ENCODE measurements around the gene AGRN. TPM values are rescaled to one million over a fixed set of nuclear protein-coding genes. Genes with fewer than 3 reads are reported as not detected.
"Not testable (repeated sequence)": the region's sequence is repeated elsewhere in the genome, so short reads cannot be mapped to it uniquely, and the experiment has no call there.

AGRN gene
- total RNA-seq, 1 donor, result 30.0 TPM

- TF ChIP-seq CTCF (IDR thresholded peaks at IDR 0.05; ENCODE audit: extremely low read depth, low read depth, low read length), result no peak
Measured at GRCh38 chr1:1098681-1099421, 78.9 kb downstream of the AGRN start.

DNA sequence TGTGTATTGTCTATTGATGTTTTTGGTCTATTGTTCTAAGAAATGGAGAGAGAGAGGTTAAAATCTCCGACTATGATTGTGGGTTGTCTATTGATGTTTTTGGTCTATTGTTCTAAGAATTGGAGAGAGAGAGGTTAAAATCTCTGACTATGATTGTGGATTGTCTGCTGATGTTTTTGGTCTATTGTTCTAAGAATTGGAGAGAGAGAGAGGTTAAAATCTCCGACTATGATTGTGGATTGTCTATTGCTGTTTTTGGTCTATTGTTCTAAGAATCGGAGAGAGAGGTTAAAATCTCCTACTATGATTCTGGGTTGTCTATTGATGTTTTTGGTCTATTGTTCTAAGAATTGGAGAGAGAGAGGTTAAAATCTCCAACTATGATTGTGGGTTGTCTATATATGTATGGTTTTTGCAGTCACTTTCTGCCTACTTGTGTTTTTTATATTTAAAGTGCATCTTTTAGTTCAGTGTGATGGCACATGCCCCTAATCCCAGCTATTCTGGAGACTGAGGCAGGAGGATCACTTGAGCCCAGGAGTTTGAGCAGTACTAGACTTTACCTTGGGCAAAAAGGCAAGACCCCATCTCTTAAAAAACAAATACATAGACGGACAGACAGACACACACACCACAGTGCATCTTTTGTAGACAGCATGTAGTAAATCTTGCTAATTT is 79.7 kb downstream of the AGRN start:
- no peak overlapping the region for H2AFZ ChIP-seq (ENCODE audit: low read length)
- no peaks in the 10 kb centered on the region for H3K79me2 ChIP-seq (ENCODE audit: insufficient read depth, low read length)
- no peaks in the 10 kb centered on the region for H3K9me3 ChIP-seq (ENCODE audit: low read depth, low read length)
- no peaks in the 10 kb centered on the region for H3K27me3 ChIP-seq (ENCODE audit: insufficient read depth, low read length)
- no peak for DNase-seq (ENCODE audit: insufficient read length, low spot score, missing footprints)
- H3K4me2 ChIP-seq (ENCODE audit: insufficient read depth, low read length), result no peak overlapping the region
- no peak for TF ChIP-seq CTCF (IDR thresholded peaks at IDR 0.05; ENCODE audit: extremely low read depth, low read depth, low read length)
- no peaks in the 10 kb centered on the region for H3K36me3 ChIP-seq (ENCODE audit: insufficient read depth, low read length)
- H4K20me1 ChIP-seq (ENCODE audit: insufficient read depth, low read length), result peaks cover 9% of the 10 kb centered on the region
- H3K4me1 ChIP-seq (ENCODE audit: insufficient read depth, low read length), result no peaks in the 10 kb centered on the region
- H3K4me3 ChIP-seq (ENCODE audit: insufficient read depth, low read length), result no peak overlapping the region
- H3K27ac ChIP-seq (ENCODE audit: low read depth, low read length), result no peak overlapping the region

More at GRCh38 chr1:1098681-1099421, 78.9 kb downstream of the AGRN start:
- Histone ChIP-seq H3K4me1 (ENCODE audit: insufficient read depth, low read length) (no peaks in the 10 kb centered on the region), H4K20me1 (ENCODE audit: insufficient read depth, low read length) (peaks cover 5% of the 10 kb centered on the region), H3K4me3 (ENCODE audit: insufficient read depth, low read length) (no peak overlapping the region), H2AFZ (ENCODE audit: low read length) (no peak overlapping the region), H3K79me2 (ENCODE audit: insufficient read depth, low read length) (no peaks in the 10 kb centered on the region), H3K4me2 (ENCODE audit: insufficient read depth, low read length) (no peak overlapping the region), H3K9me3 (ENCODE audit: low read depth, low read length) (no peaks in the 10 kb centered on the region), H3K36me3 (ENCODE audit: insufficient read depth, low read length) (no peaks in the 10 kb centered on the region), H3K27me3 (ENCODE audit: insufficient read depth, low read length) (no peaks in the 10 kb centered on the region), H3K27ac (ENCODE audit: low read depth, low read length) (no peak overlapping the region)
- no peak for DNase-seq (ENCODE audit: insufficient read length, low spot score, missing footprints)

- Histone ChIP-seq H4K20me1 (ENCODE audit: insufficient read depth, low read length) (peaks cover 9% of the 10 kb centered on the region), H3K36me3 (ENCODE audit: insufficient read depth, low read length) (no peaks in the 10 kb centered on the region), H3K9me3 (ENCODE audit: low read depth, low read length) (no peaks in the 10 kb centered on the region), H3K27ac (ENCODE audit: low read depth, low read length) (no peak overlapping the region), H2AFZ (ENCODE audit: low read length) (no peak overlapping the region), H3K27me3 (ENCODE audit: insufficient read depth, low read length) (no peaks in the 10 kb centered on the region), H3K79me2 (ENCODE audit: insufficient read depth, low read length) (no peaks in the 10 kb centered on the region), H3K4me3 (ENCODE audit: insufficient read depth, low read length) (no peak overlapping the region), H3K4me2 (ENCODE audit: insufficient read depth, low read length) (no peak overlapping the region), H3K4me1 (ENCODE audit: insufficient read depth, low read length) (no peaks in the 10 kb centered on the region)
- TF ChIP-seq CTCF (IDR thresholded peaks at IDR 0.05; ENCODE audit: extremely low read depth, low read depth, low read length), result no peak
- DNase-seq (ENCODE audit: insufficient read length, low spot score, missing footprints), result no peak
Measured at GRCh38 chr1:1100296-1100695, 80.4 kb downstream of the AGRN start.

- Histone ChIP-seq H3K36me3 (ENCODE audit: insufficient read depth, low read length) (no peaks in the 10 kb centered on the region), H3K79me2 (ENCODE audit: insufficient read depth, low read length) (peaks cover 3% of the 10 kb centered on the region), H3K27ac (ENCODE audit: low read depth, low read length) (no peak overlapping the region), H3K4me3 (ENCODE audit: insufficient read depth, low read length) (no peak overlapping the region), H4K20me1 (ENCODE audit: insufficient read depth, low read length) (peaks cover 13% of the 10 kb centered on the region), H3K27me3 (ENCODE audit: insufficient read depth, low read length) (no peaks in the 10 kb centered on the region), H3K4me2 (ENCODE audit: insufficient read depth, low read length) (no peak overlapping the region), H3K9me3 (ENCODE audit: low read depth, low read length) (no peaks in the 10 kb centered on the region), H3K4me1 (ENCODE audit: insufficient read depth, low read length) (no peaks in the 10 kb centered on the region), H2AFZ (ENCODE audit: low read length) (no peak overlapping the region)
- no peak for TF ChIP-seq CTCF (IDR thresholded peaks at IDR 0.05; ENCODE audit: extremely low read depth, low read depth, low read length)
- no peak for DNase-seq (ENCODE audit: insufficient read length, low spot score, missing footprints)
Measured at GRCh38 chr1:1101503-1101902, 81.6 kb downstream of the AGRN start.

DNA sequence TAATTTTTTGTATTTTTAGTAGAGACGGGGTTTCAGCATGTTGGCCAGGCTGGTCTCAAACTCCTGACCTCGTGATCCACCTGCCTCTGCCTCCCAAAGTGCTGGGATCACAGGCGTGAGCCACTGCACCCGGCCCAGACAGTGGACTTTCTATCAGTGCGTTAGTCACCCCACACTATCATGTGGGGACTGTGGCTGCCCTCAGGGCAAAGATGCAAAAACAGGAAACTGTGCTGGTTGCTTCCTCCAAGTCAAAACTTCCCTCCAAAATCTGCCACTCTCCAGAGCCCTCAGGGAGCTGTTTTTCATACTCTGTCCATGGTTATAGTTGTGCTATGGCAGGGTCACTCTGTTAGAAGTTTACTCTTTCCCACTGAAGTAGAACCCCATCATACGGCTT is 84.2 kb downstream of the AGRN start:
- H3K4me3 ChIP-seq (ENCODE audit: insufficient read depth, low read length); H3K79me2 ChIP-seq (ENCODE audit: insufficient read depth, low read length); H3K36me3 ChIP-seq (ENCODE audit: insufficient read depth, low read length); H3K9me3 ChIP-seq (ENCODE audit: low read depth, low read length); H3K27me3 ChIP-seq (ENCODE audit: insufficient read depth, low read length); H3K27ac ChIP-seq (ENCODE audit: low read depth, low read length); DNase-seq (ENCODE audit: insufficient read length, low spot score, missing footprints); H3K4me2 ChIP-seq (ENCODE audit: insufficient read depth, low read length); H3K4me1 ChIP-seq (ENCODE audit: insufficient read depth, low read length); H2AFZ ChIP-seq (ENCODE audit: low read length): not testable (repeated sequence)
- H4K20me1 ChIP-seq (ENCODE audit: insufficient read depth, low read length), result peaks cover 10% of the 10 kb centered on the region

All from osteoblast (primary cell).